Measurements from ENCODE around the gene CPSF4L.

GRCh38 chr17:73289549-73290254, 28.0 kb upstream of the CPSF4L start:
- no peak for TF ChIP-seq CTCF (conservative IDR thresholded peaks at IDR 0.05; ENCODE audit: low read length)
- no peak for TF ChIP-seq EZH2phosphoT487 (IDR thresholded peaks at IDR 0.05; ENCODE audit: borderline replicate concordance, low read depth, low read length)

Data from OCI-LY7 (cell line).